ENCODE results near the gene TOMM7.

- no peak for TF ChIP-seq CTCF (IDR thresholded peaks at IDR 0.05 in 8 of 11, conservative IDR thresholded peaks at IDR 0.05 in 3 of 11)
- TF ChIP-seq POLR2A (IDR thresholded peaks at IDR 0.05): no peak
- no peak for TF ChIP-seq POLR2AphosphoS5 (IDR thresholded peaks at IDR 0.05)
These were observed 26.5 kb upstream of the TOMM7 start for GRCh38 chr7:22849172-22849571.

Data from spleen (tissue), 7 donors.